H1 (cell line): Measurements from ENCODE around the gene ATAD3B. TPM values are rescaled to one million over a fixed set of nuclear protein-coding genes. Genes with fewer than 3 reads are reported as not detected.

ENCODE experiments used
- CTCF ChIA-PET: fragments of 300-600 bp; sonication (Branson Sonifier 250); formaldehyde crosslinking; loops from one replicate; lab custom pipeline; 2021; ENCODE audit not compliant: partially characterized antibody; lab: Charles Lee
- POLR2A ChIA-PET: fragments of 300-600 bp; sonication (Branson Sonifier 250); formaldehyde crosslinking; loops from one replicate; lab custom pipeline; 2021; ENCODE audit warnings: inconsistent platforms; ENCODE audit not compliant: partially characterized antibody; lab: Charles Lee
- DNase-seq, 2 experiments: peaks; one replicate each; pipeline versions ENCODE4 v3.0.0 to v3.0.0-alpha.2; 2010 to 2022; ENCODE audit warnings: low spot score in 2 of 2, low read depth in 1 of 2, mixed read lengths in 1 of 2
- FAIRE-seq: peaks from 2 replicates; lab custom pipeline; 2011; peaks lifted over from hg19 to GRCh38; lab: Jason Lieb, UNC
- H2AFZ ChIP-seq: 2 replicates; pipeline ENCODE4 v1.8.1; 2012; ENCODE audit warnings: low read length, inconsistent platforms
- H2AK5ac ChIP-seq: 2 replicates; pipeline ENCODE4 v1.6.1; 2013; ENCODE audit warnings: low read depth, low read length
- H2BK120ac ChIP-seq: replicated peaks from 2 replicates; pipeline ENCODE3; 2013; ENCODE audit warnings: low read depth, low read length, inconsistent platforms
- H2BK12ac ChIP-seq: 2 replicates; pipeline ENCODE4 v1.6.1; 2013; ENCODE audit warnings: low read depth, low read length
- H2BK15ac ChIP-seq: 2 replicates; pipeline ENCODE4 v1.6.1; 2013; ENCODE audit warnings: low read length
- H2BK20ac ChIP-seq: 2 replicates; pipeline ENCODE4 v1.6.1; 2013; ENCODE audit warnings: low read length
- H2BK5ac ChIP-seq: 2 replicates; pipeline ENCODE4 v1.6.1; 2013; ENCODE audit warnings: low read depth, low read length
- H3K14ac ChIP-seq: 2 replicates; pipeline ENCODE4 v1.6.1; 2013; ENCODE audit warnings: inconsistent platforms; ENCODE audit not compliant: insufficient read length
- H3K18ac ChIP-seq: 2 replicates; pipeline ENCODE4 v1.6.1; 2013; ENCODE audit warnings: low read length; ENCODE audit errors: extremely low read depth
- H3K23ac ChIP-seq: 2 replicates; pipeline ENCODE4 v1.6.1; 2013; ENCODE audit warnings: inconsistent platforms; ENCODE audit not compliant: insufficient read length
- H3K23me2 ChIP-seq: 2 replicates; pipeline ENCODE4 v1.6.1; 2013; ENCODE audit warnings: low read depth, low read length
- H3K27ac ChIP-seq: 2 replicates; pipeline ENCODE4 v1.6.1; 2011; ENCODE audit warnings: low read depth, low read length, inconsistent platforms
- H3K27me3 ChIP-seq, 4 experiments: replicated peaks in 1 of 4; 1 replicate in 1 of 4; 2 replicates in 3 of 4; pipeline versions ENCODE4 v1.6.1 to v1.8.1; 2011 to 2013; ENCODE audit warnings: low read length in 3 of 4, mild to moderate bottlenecking in 3 of 4, inconsistent platforms in 2 of 4, mixed read lengths in 2 of 4, moderate library complexity in 1 of 4; ENCODE audit not compliant: control insufficient read depth in 3 of 4, insufficient read depth in 3 of 4; ENCODE audit errors: extremely low read depth in 1 of 4
- H3K36me3 ChIP-seq, 4 experiments: 2 replicates each; pipeline versions ENCODE4 v1.6.1 to v1.8.1; 2011 to 2013; ENCODE audit warnings: mild to moderate bottlenecking in 4 of 4, low read length in 3 of 4, moderate library complexity in 2 of 4, control low read depth in 1 of 4, inconsistent platforms in 1 of 4; ENCODE audit not compliant: insufficient read depth in 4 of 4, control insufficient read depth in 2 of 4
- H3K4ac ChIP-seq: replicated peaks from 2 replicates; pipeline ENCODE3; 2013; ENCODE audit warnings: low read length, low read depth, mixed read lengths, inconsistent platforms; ENCODE audit not compliant: insufficient read length
- H3K4me1 ChIP-seq, 4 experiments: replicated peaks in 1 of 4; 1 replicate in 1 of 4; 2 replicates in 3 of 4; pipeline versions ENCODE4 v1.6.1 to v1.8.1; 2011 to 2013; ENCODE audit warnings: low read length in 3 of 4, inconsistent platforms in 2 of 4, mixed read lengths in 1 of 4; ENCODE audit not compliant: insufficient read depth in 4 of 4, control insufficient read depth in 3 of 4
- H3K4me2 ChIP-seq, 2 experiments: 2 replicates each; pipeline versions ENCODE4 v1.6.1 to v1.8.1; 2011 to 2013; ENCODE audit warnings: low read depth in 2 of 2, low read length in 2 of 2, control low read depth in 1 of 2, inconsistent platforms in 1 of 2, mild to moderate bottlenecking in 1 of 2; ENCODE audit not compliant: insufficient read depth in 1 of 2
- H3K4me3 ChIP-seq, 4 experiments: fragments of 200-600, 300-600 bp in 1 of 4; sonication (generic), shearing (Covaris generic), sonication (Bioruptor Twin) in 1 of 4; 2 replicates each; pipeline versions ENCODE4 v1.5.1 to v1.8.1; 2011 to 2016; ENCODE audit warnings: low read length in 4 of 4, low read depth in 3 of 4, control low read depth in 2 of 4, inconsistent platforms in 2 of 4, mild to moderate bottlenecking in 2 of 4, mixed read lengths in 1 of 4, moderate library complexity in 1 of 4; ENCODE audit not compliant: insufficient read depth in 2 of 4; ENCODE audit errors: extremely low read depth in 1 of 4
- H3K56ac ChIP-seq: replicated peaks from 2 replicates; pipeline ENCODE3; 2013; ENCODE audit warnings: low read depth, mild to moderate bottlenecking, mixed read lengths, low read length, inconsistent platforms; ENCODE audit not compliant: insufficient read length
- H3K79me1 ChIP-seq: 2 replicates; pipeline ENCODE4 v1.6.1; 2013; ENCODE audit warnings: low read depth, low read length, control low read depth
- H3K79me2 ChIP-seq, 2 experiments: 2 replicates each; pipeline versions ENCODE4 v1.6.1 to v1.8.1; 2012 to 2013; ENCODE audit warnings: low read length in 2 of 2, mild to moderate bottlenecking in 2 of 2, inconsistent platforms in 1 of 2; ENCODE audit not compliant: insufficient read depth in 2 of 2, control insufficient read depth in 1 of 2
- H3K9ac ChIP-seq, 4 experiments: replicated peaks in 1 of 4; 1 replicate in 1 of 4; 2 replicates in 3 of 4; pipeline versions ENCODE4 v1.6.1 to v1.8.1; 2011 to 2013; ENCODE audit warnings: low read depth in 3 of 4, low read length in 3 of 4, control low read depth in 2 of 4, mild to moderate bottlenecking in 2 of 4, moderate library complexity in 2 of 4, inconsistent platforms in 1 of 4; ENCODE audit errors: extremely low read depth in 1 of 4
- H3K9me3 ChIP-seq, 2 experiments: 2 replicates each; pipeline versions ENCODE4 v1.6.1 to v1.8.1; 2012 to 2013; ENCODE audit warnings: mild to moderate bottlenecking in 2 of 2, moderate library complexity in 2 of 2, control low read depth in 1 of 2, inconsistent platforms in 1 of 2, low read depth in 1 of 2, low read length in 1 of 2, mixed read lengths in 1 of 2; ENCODE audit not compliant: insufficient read depth in 2 of 2
- H4K20me1 ChIP-seq, 2 experiments: replicated peaks in 1 of 2; 2 replicates each; pipeline versions ENCODE3 to v1.8.1; 2011 to 2013; ENCODE audit warnings: inconsistent platforms in 2 of 2, low read length in 2 of 2, mild to moderate bottlenecking in 1 of 2; ENCODE audit not compliant: insufficient read depth in 2 of 2, control insufficient read depth in 1 of 2
- H4K5ac ChIP-seq: 2 replicates; pipeline ENCODE4 v1.6.1; 2013; ENCODE audit warnings: low read length, low read depth, mixed read lengths, inconsistent platforms; ENCODE audit not compliant: insufficient read length
- H4K8ac ChIP-seq: 2 replicates; pipeline ENCODE4 v1.8.0; 2013; ENCODE audit warnings: mild to moderate bottlenecking, moderate library complexity, low read length, inconsistent platforms; ENCODE audit not compliant: insufficient read depth; ENCODE audit errors: extremely low read depth
- H4K91ac ChIP-seq: replicated peaks from 2 replicates; pipeline ENCODE3; 2013; ENCODE audit warnings: low read length, mixed read lengths, inconsistent platforms; ENCODE audit not compliant: insufficient read length
- BACH1 ChIP-seq: IDR thresholded peaks from 2 replicates; pipeline ENCODE4 v1.6.1; 2012; ENCODE audit warnings: low read length, improper control_type of control experiment
- EGR1 ChIP-seq: IDR thresholded peaks from 2 replicates; pipeline ENCODE4 v1.6.1; 2011; ENCODE audit warnings: low read depth, low read length, borderline replicate concordance
- FOSL1 ChIP-seq: IDR thresholded peaks from 2 replicates; pipeline ENCODE4 v1.6.1; 2011; ENCODE audit warnings: mild to moderate bottlenecking, low read depth, low read length, moderate library complexity; ENCODE audit not compliant: insufficient read depth
- HDAC2 ChIP-seq, 2 experiments: fragments of 300-600 bp in 1 of 2; sonication (generic) in 1 of 2; IDR thresholded peaks; 2 replicates each; pipeline ENCODE4 v1.6.1; 2011 to 2012; ENCODE audit warnings: low read depth in 2 of 2, low read length in 2 of 2, mild to moderate bottlenecking in 2 of 2, moderate library complexity in 2 of 2, borderline replicate concordance in 1 of 2, inconsistent platforms in 1 of 2
- KDM1A ChIP-seq: fragments of 200-600, 300-600 bp; sonication (generic); IDR thresholded peaks from 2 replicates; pipeline ENCODE4 v1.7.1; 2016; ENCODE audit warnings: mild to moderate bottlenecking, low read length, borderline replicate concordance
- MAFK ChIP-seq: IDR thresholded peaks from 2 replicates; pipeline ENCODE4 v1.6.1; 2012; ENCODE audit warnings: low read depth, mild to moderate bottlenecking, improper control_type of control experiment, low read length
- RAD21 ChIP-seq, 2 experiments: IDR thresholded peaks in 1 of 2; conservative IDR thresholded peaks in 1 of 2; 2 replicates each; pipeline ENCODE4 v1.6.1; 2011; ENCODE audit warnings: low read depth in 2 of 2, low read length in 2 of 2, improper control_type of control experiment in 1 of 2, inconsistent platforms in 1 of 2, mild to moderate bottlenecking in 1 of 2, moderate library complexity in 1 of 2
- RNF2 ChIP-seq: fragments of 200-900, 300-1000 bp; sonication (generic); IDR thresholded peaks from 2 replicates; pipeline ENCODE4 v1.7.1; 2016; ENCODE audit warnings: borderline replicate concordance, low read depth, mild to moderate bottlenecking, antibody characterized with exemption, low read length; ENCODE audit not compliant: poor library complexity, severe bottlenecking; ENCODE audit errors: missing control alignments
- WGBS, 2 experiments: shearing (Covaris generic) in 1 of 2; methylation state at CpG; one replicate each; pipeline versions ENCODE4 v1.1.6 to v1.1.7; 2013 to 2015; ENCODE audit warnings: low lambda C conversion rate in 2 of 2, mixed read lengths in 2 of 2, inconsistent platforms in 1 of 2, low coverage in 1 of 2, missing lambda C conversion rate in 1 of 2; ENCODE audit not compliant: insufficient replicate concordance in 2 of 2, insufficient coverage in 1 of 2, insufficient read length in 1 of 2; ENCODE audit errors: extremely low coverage in 1 of 2, missing lambda C conversion rate in 1 of 2; 5-methylcytosine and 5-hydroxymethylcytosine counted together
- polyA plus RNA-seq, 7 experiments: library from polyadenylated mRNA; depleted of rRNA in 3 of 7; stranded (reverse) in 5 of 7; unstranded in 2 of 7; fragments of >200 nt in 5 of 7; fragments of 200-250 nt in 2 of 7; gene quantifications; 1 replicate in 5 of 7; 2 replicates in 1 of 7; 4 replicates in 1 of 7; pipeline versions ENCODE4 v1.2.1 to v1.2.3, GENCODE V29; 2011 to 2013; ENCODE audit warnings: missing spikeins in 2 of 7, mixed read lengths in 2 of 7
- total RNA-seq: library from RNA; stranded (reverse); fragmentation: NEBNext Ultra II Directional; extraction: Animal tissue kit (Norgen Biotek cat#: 25700); gene quantifications from 2 replicates; pipeline ENCODE4 v1.2.1, GENCODE V29; 2021
- TF ChIP-seq, protein P1 (sequence below): IDR thresholded peaks from 2 replicates; pipeline ENCODE4 v1.6.1; 2012; ENCODE audit warnings: inconsistent platforms

The ATAD3B gene
- total and polyA plus RNA-seq, 2 of the 8 experiments (the other 6 are each of a cell fraction or from before 2014, with no cell fraction given) = 31.3 to 63.0 TPM

DNA sequence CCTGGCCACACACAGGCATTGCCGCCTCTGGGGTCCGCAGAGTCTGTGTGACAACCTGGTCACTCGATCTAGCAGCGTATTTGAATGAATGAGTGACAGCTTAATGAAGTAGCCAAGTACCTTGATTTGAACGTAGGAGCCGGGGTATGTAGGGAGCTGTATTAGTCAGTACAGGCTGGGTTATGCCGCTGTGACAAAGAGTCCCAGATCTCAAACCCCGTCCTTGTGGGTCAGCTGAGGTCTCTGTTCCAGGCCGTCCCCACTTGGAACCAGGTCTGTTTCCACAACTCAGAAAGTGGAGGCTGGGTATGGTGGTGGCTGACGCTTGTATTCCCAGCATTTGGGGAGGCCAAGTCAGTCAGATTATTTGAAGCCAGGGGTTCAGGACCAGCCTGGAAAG lies 20.0 kb downstream of the ATAD3B start:
- TF ChIP-seq BACH1 (no peak), RNF2 (no peak), KDM1A (no peak), RAD21 (IDR thresholded peaks at IDR 0.05 in 1 of 2, conservative IDR thresholded peaks at IDR 0.05 in 1 of 2; ENCODE audit: low read depth in 2 of 2, low read length in 2 of 2) (no peak), HDAC2 (IDR thresholded peaks at IDR 0.05; ENCODE audit: borderline replicate concordance in 1 of 2, low read depth in 2 of 2, low read length in 2 of 2) (no peak), MAFK (no peak), FOSL1 (no peak), EGR1 (no peak)
- TF ChIP-seq, protein P1, sequence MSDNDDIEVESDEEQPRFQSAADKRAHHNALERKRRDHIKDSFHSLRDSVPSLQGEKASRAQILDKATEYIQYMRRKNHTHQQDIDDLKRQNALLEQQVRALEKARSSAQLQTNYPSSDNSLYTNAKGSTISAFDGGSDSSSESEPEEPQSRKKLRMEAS = no peak
- POLR2A ChIA-PET = interaction anchor here (1.1 to 2.1 kb wide), 3 partner anchors 9 to 13 kb away, joined by 4 to 7 read pairs (median 6); no protein-coding TSS in a partner anchor
- Histone ChIP-seq H3K56ac (no peak overlapping the region), H4K91ac (no peak overlapping the region), H4K20me1 (peaks cover 0 to 1% of the 10 kb centered on the region in 2 experiments), H3K23me2 (no peaks in the 10 kb centered on the region), H2BK120ac (no peak overlapping the region), H3K23ac (no peak overlapping the region), H2BK20ac (no peak overlapping the region), H2BK5ac (no peak overlapping the region), H3K4me3 (no peak overlapping the region), H2BK12ac (no peak overlapping the region), H2BK15ac (no peak overlapping the region), H3K36me3 (peaks cover 6 to 50% (median 34%) of the 10 kb centered on the region in 4 experiments; a peak in 7 of 8 replicates), H2AK5ac (no peak overlapping the region), H2AFZ (no peak overlapping the region), H3K14ac (no peak overlapping the region), H3K27ac (no peak overlapping the region), H3K9ac (no peak overlapping the region), H3K4me2 (no peak overlapping the region), H4K8ac (no peak overlapping the region), H3K79me2 (no peaks in the 10 kb centered on the region), H3K9me3 (no peaks in the 10 kb centered on the region; a peak in 1 of 4 replicates), H3K18ac (no peak overlapping the region), H4K5ac (no peak overlapping the region), H3K79me1 (no peaks in the 10 kb centered on the region; the same call in 1 of the 2 replicates), H3K4me1 (no peaks in the 10 kb centered on the region), H3K27me3 (no peaks in the 10 kb centered on the region), H3K4ac (no peak overlapping the region)
- FAIRE-seq = no peak
- no peak for DNase-seq
- CTCF ChIA-PET = interaction anchor here (1.2 to 1.8 kb wide), 3 partner anchors 9 to 51 kb away, joined by 3 to 10 read pairs (median 4); no protein-coding TSS in a partner anchor
- 97% methylated on average over 10 of the region's 10 CpGs; no CpG with 5 or more reads in 1 of the 2 experiments for WGBS, 2 experiments
